Activated naive CD4-positive, alpha-beta T cell treated with anti-CD3 and anti-CD28 coated beads, Interleukin-2, amount 10 ng/mL, durations not matched to agents 7 days and 5 days (primary cell): ENCODE results near the gene CNTNAP1.
"Not testable (repeated sequence)": the region's sequence is repeated elsewhere in the genome, so short reads cannot be mapped to it uniquely, and the experiment has no call there.

Experiments
- CTCF ChIA-PET: fragments of 350-600 bp; sonication (Branson Sonifier 250); formaldehyde crosslinking; loops from one replicate; lab custom pipeline; 2021; ENCODE audit warnings: antibody characterized with exemption; lab: Charles Lee
- DNase-seq: peaks from one replicate; pipeline ENCODE4 v3.0.0-alpha.2; 2020
- H3K27ac Mint-ChIP-seq: one replicate; pipeline ENCODE4 v1.8.0; 2021; ENCODE audit warnings: mild to moderate bottlenecking, moderate library complexity, mixed read lengths
- H3K27me3 Mint-ChIP-seq: one replicate; pipeline ENCODE4 v1.8.0; 2021; ENCODE audit warnings: mild to moderate bottlenecking, mixed read lengths
- H3K36me3 Mint-ChIP-seq: one replicate; pipeline ENCODE4 v1.8.0; 2021; ENCODE audit warnings: mixed read lengths
- H3K4me1 Mint-ChIP-seq: one replicate; pipeline ENCODE4 v1.8.0; 2021; ENCODE audit warnings: mixed read lengths
- H3K4me3 Mint-ChIP-seq: one replicate; pipeline ENCODE4 v1.8.0; 2021; ENCODE audit warnings: mild to moderate bottlenecking, moderate library complexity, mixed read lengths
- H3K9me3 Mint-ChIP-seq: one replicate; pipeline ENCODE4 v1.8.0; 2021; ENCODE audit warnings: mixed read lengths

The CNTNAP1 gene

DNA sequence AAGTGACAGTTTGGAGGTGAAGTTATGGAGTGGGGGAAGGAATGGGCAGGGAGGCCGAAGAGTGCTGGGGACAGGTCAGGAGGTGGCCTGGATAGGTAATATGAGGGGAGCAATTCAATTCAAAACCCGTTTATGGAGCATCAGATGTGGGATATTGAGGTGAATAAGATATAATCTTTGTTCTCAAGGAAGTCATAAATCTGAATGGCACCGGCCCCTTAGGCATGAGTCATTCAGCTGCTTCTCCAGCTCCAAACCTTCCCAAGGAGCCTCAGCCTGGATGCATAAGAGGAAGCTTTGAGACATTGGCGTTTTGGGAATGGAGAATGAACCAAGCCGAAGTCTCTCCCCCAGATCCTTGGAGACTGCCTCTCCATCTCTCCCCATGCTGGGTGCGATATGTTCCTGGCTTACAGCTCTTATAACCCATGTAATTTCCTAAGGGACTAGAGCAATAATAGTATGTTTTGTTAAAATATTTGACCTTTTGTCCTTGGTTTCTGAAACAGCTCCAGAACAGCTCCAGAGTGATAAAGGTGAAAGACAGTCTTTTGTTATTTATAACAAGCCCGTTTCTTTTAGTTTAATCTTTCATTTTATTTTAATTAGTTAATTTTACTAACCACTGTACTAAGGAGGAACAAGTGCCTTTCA lies 21.5 kb upstream of the CNTNAP1 start:
- Mint-ChIP-seq H3K9me3 (no peaks in the 10 kb centered on the region), H3K4me3 (no peak overlapping the region), H3K36me3 (no peaks in the 10 kb centered on the region), H3K27me3 (peaks cover 13% of the 10 kb centered on the region), H3K4me1 (peaks cover 15% of the 10 kb centered on the region), H3K27ac (no peak overlapping the region)
- DNase-seq, result no peak
- CTCF ChIA-PET, result no interaction called here

DNA sequence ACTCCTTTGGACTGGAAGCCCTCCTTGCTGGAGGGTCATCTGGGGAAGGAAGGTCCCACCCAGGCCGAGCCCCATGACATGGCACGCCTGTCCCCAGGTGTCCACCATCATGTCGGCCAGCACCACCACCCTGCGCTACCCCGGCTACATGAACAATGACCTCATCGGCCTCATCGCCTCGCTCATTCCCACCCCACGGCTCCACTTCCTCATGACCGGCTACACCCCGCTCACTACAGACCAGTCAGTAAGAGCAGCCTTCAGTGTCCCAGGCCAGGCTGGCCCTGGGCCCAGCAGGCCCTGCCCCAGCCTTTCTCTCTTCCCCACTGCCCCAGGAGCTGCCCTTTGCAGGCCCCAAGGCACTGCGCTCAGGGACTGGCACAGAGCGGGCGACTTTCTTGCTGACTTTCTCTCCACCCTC lies 16.7 kb upstream of the CNTNAP1 start:
- H3K27ac Mint-ChIP-seq, result no peak overlapping the region
- DNase-seq, result no peak
- H3K27me3 Mint-ChIP-seq, result peaks cover 33% of the 10 kb centered on the region
- CTCF ChIA-PET, result interaction anchor here (0.6 to 1.6 kb wide), 2 partner anchors 10 to 87 kb away, joined by 3 to 4 read pairs; no protein-coding TSS in a partner anchor
- H3K4me1 Mint-ChIP-seq, result peaks cover 6% of the 10 kb centered on the region
- H3K9me3 Mint-ChIP-seq, result no peaks in the 10 kb centered on the region
- H3K36me3 Mint-ChIP-seq, result peaks cover 2% of the 10 kb centered on the region
- H3K4me3 Mint-ChIP-seq, result no peak overlapping the region

DNA sequence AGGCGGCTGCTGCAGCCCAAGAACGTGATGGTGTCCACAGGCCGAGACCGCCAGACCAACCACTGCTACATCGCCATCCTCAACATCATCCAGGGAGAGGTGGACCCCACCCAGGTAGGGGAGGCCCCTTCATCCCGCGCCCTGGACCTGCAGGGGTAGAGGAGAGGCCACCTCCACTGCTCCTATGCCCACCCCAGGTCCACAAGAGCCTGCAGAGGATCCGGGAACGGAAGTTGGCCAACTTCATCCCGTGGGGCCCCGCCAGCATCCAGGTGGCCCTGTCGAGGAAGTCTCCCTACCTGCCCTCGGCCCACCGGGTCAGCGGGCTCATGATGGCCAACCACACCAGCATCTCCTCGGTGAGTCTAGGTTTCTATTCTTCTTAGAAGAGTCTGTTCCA lies 16.2 kb upstream of the CNTNAP1 start:
- H3K4me1 Mint-ChIP-seq, result peaks cover 12% of the 10 kb centered on the region
- peaks cover 39% of the 10 kb centered on the region for H3K27me3 Mint-ChIP-seq
- H3K9me3 Mint-ChIP-seq, H3K27ac Mint-ChIP-seq, H3K36me3 Mint-ChIP-seq, H3K4me3 Mint-ChIP-seq, DNase-seq: not testable (repeated sequence)
- CTCF ChIA-PET, result interaction anchor here (1.3 to 6.6 kb wide), 3 partner anchors 14 to 97 kb away, joined by 4 to 33 read pairs (median 4); partner anchors contain the start of gene CCR10

DNA sequence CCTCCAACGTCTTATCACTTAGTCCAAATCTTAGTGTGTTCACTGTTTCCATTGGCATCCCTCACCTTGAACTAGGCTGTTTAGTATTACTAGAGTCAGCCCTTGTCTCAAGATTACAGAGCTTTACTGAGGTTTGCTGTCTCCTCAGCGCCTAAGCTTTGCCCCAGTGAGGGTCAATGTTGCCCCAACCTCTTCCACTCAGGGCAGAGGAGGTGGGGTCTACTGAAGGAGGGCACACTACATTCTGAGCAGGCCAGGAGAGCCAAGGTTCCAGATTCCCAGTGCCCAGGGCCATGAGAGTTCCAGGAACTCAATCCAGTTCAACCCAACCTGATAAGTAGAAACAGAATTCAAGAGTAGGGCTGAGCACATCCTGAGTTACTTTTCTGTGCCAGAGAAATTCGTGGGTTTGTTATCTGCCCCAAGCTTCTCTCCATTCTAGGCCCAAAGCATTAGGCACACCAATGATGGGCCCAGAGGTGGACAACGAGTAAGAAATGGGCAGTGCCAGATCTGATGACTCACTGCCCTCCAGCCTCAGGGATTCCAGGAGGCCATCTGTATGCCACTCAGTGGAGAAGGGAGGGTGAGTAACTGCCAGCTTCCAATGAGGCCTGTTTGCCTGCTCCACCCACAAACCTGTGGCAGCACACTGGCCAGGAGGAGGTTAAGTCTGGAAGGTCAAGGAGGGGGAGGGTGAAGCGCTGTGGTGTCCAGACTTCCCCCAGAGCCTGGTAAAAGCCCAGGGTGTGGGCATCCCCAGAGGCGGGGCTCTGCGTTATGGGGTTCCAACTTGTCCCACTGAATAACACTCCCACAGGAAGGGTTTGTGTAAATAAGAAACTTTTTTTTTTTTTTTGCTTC lies 15.0 kb upstream of the CNTNAP1 start:
- no peak for DNase-seq
- Mint-ChIP-seq H3K27me3 (peaks cover 51% of the 10 kb centered on the region), H3K27ac (no peak overlapping the region), H3K9me3 (no peaks in the 10 kb centered on the region), H3K4me3 (no peak overlapping the region), H3K36me3 (peaks cover 4% of the 10 kb centered on the region), H3K4me1 (peaks cover 18% of the 10 kb centered on the region)
- CTCF ChIA-PET, result interaction anchor here (1.3 to 6.6 kb wide), 3 partner anchors 12 to 96 kb away, joined by 4 to 33 read pairs (median 4); partner anchors contain the start of gene CCR10

DNA sequence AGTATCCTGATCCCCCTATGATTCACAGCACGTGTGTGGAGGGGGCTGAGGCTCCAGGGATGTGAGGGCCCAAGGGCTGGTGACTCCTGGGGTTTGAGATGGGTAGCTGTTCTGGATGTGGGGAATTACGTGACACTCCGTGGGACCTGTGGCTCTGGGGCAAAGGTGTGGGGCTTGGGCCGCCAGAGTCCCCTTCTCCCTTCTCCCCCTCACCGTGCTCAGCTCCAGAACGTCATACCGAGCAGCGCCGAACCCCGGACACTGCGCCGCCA lies 12.7 kb upstream of the CNTNAP1 start:
- H3K27me3 Mint-ChIP-seq, result peaks cover 74% of the 10 kb centered on the region
- H3K4me1 Mint-ChIP-seq, result peaks cover 24% of the 10 kb centered on the region
- no peaks in the 10 kb centered on the region for H3K9me3 Mint-ChIP-seq
- CTCF ChIA-PET, result interaction anchor here (6.6 kb wide), 1 partner anchor 10 kb away, joined by 33 read pairs; the partner anchor contains the start of gene CCR10
- no peak for DNase-seq
- peaks cover 4% of the 10 kb centered on the region for H3K36me3 Mint-ChIP-seq
- no peak overlapping the region for H3K27ac Mint-ChIP-seq
- no peak overlapping the region for H3K4me3 Mint-ChIP-seq

DNA sequence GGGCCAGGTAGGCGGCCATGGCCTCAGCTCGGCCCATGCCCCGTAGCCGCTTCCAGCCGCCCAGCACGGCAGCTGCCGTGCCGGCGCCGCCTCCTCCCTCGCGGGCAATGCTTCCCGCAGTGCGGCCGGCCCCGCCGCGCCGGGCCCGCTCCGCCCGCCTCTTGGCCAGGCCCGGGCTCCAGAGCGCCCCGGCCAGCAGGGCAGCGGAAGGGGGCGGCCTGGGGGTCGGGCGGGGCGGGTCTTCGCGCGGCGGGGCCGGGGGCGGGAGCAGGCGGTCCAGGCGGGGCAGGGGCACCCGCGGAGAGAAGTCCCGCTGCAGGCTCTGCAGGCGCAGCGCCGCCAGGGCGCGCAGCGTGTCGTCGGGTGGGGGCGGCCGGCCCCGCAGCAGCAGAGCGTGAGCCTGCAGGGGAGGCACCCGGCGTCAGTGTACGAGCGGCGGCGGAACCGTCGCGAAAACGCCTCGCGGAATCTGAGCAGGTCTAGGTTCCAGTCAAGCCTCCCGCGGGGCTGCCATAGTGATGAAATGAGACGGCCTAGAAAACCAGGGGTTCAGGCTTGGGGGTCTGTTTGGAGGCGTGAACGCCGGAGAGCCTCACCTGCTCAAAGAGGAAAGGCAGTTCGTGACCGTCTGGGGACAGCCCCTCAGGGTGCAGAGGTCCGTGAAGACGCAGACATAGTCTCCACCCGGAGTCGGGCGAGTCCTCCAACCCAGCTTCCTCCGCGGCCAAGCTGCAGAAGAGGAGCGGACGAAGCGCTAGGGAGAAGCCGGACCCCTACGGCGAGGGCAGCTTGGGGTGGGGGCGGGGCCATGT lies 12.1 kb upstream of the CNTNAP1 start:
- H3K9me3 Mint-ChIP-seq, result no peaks in the 10 kb centered on the region
- H3K36me3 Mint-ChIP-seq, result peaks cover 4% of the 10 kb centered on the region
- CTCF ChIA-PET, result interaction anchor here (0.7 to 6.6 kb wide), 2 partner anchors 10 to 92 kb away, joined by 3 to 33 read pairs; partner anchors contain the start of genes CCR10 and PSMC3IP
- H3K4me1 Mint-ChIP-seq, result peaks cover 28% of the 10 kb centered on the region
- no peak overlapping the region for H3K27ac Mint-ChIP-seq
- H3K4me3 Mint-ChIP-seq, result peak overlapping the region; percentile 67
- DNase-seq, result peak; percentile 64
- H3K27me3 Mint-ChIP-seq, result peaks cover 79% of the 10 kb centered on the region

DNA sequence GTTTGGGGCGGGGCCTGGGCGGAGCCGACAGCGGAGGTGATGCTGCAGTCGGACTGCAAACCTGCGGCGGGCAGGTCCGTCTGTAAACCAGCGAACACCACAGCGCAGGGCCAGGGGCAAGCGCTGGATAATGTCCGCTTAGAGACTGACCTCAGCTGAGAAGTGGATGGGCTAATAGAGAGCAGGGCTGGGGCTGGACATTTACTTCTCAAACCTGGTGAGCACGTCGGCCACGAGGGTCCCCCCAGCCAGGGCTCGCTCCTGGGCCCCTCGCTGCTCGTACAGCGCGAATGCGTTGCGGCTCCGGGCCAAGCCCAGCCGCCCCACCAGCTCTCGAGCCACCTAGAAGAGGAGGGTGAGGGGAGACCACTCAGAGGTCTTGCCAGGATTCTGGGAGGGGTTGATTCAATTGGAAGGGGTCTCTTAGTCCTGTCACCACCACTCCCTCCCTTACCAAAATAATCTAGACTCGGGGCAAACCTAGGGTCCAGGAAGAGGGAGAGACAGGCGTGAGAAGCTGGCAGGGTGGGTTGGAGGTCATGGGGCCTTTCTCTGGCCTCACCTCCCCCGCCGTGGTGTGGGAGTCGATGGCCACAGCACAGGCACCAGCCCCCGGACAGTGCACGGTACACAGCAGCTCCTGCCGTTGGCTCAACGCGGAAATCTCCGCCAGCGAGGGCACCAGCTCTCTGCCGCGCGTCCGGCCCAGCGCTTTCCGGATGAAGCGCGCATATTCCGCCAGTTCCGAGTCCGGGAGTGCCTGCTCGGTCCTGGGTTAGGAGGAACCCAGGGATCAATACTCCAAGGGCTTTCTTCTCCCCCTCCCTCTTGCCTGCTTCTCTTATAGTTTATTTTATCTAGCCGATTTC lies 11.3 kb upstream of the CNTNAP1 start:
- no peaks in the 10 kb centered on the region for H3K9me3 Mint-ChIP-seq
- H3K4me1 Mint-ChIP-seq, result peaks cover 28% of the 10 kb centered on the region
- peaks cover 4% of the 10 kb centered on the region for H3K36me3 Mint-ChIP-seq
- no peak overlapping the region for H3K27ac Mint-ChIP-seq
- H3K27me3 Mint-ChIP-seq, result peaks cover 88% of the 10 kb centered on the region
- H3K4me3 Mint-ChIP-seq, result peak overlapping the region; percentile 67
- CTCF ChIA-PET, result interaction anchor here (0.7 to 6.6 kb wide), 4 partner anchors 9 to 93 kb away, joined by 3 to 33 read pairs (median 3); partner anchors contain the start of genes CCR10 and PSMC3IP
- no peak for DNase-seq

DNA sequence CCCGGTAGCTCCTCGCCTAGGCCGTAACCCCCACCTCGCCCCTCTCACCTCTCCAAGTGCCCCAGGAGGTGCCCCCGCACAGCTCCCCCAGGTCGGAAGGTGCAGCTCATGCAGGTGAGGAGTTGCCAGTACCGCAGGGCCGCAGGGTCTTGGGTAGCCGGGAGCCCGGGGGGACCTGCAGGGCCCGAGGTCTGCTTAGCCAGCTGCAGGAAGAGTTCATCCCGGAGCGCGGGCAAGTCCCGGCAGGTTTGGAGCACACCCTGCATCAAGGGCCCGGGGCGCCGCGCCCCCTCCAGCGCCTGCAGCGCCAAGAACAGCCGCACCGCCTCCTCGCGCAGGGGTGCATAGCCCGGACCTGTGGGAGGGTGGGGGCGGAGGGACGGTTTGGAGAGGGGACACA lies 10.3 kb upstream of the CNTNAP1 start:
- Mint-ChIP-seq H3K9me3 (no peaks in the 10 kb centered on the region), H3K27ac (no peak overlapping the region), H3K4me3 (no peak overlapping the region), H3K4me1 (peaks cover 35% of the 10 kb centered on the region), H3K27me3 (peaks cover 97% of the 10 kb centered on the region), H3K36me3 (peaks cover 4% of the 10 kb centered on the region)
- CTCF ChIA-PET, result interaction anchor here (1.1 to 6.6 kb wide), 3 partner anchors 8 to 94 kb away, joined by 3 to 33 read pairs (median 3); partner anchors contain the start of gene CCR10
- DNase-seq, result no peak

DNA sequence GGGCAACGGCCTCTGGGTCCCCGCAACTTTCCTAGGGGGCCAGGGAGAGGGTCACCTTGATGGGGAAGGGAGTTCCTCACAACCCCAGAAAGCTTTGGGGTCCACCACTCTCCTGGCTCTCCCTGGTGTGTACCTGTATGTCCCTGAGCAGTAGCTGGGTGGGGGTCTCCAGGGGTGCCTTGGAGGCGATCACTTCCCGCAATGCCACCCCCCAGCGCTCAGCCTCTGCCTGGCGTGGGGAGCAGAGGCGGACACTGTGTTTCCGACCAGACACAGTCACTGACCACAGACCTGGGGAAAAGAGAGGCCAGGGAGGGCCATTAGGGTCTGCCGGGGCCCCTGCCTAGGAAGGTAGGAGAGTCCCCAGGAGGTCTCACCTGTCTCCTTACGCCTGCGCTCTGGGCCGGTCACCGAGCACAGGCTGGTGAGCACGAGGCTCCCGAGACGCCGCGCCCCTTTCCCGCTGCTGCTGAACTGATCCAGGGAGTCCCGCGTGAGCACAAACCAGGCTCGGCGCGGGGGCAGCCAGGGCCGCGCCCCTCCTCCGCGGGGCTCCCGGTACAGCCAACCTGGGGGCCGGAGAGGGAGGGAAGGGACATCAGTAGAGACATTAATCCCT lies 9.0 kb upstream of the CNTNAP1 start:
- Mint-ChIP-seq H3K4me3 (no peak overlapping the region), H3K27ac (no peak overlapping the region), H3K9me3 (no peaks in the 10 kb centered on the region), H3K27me3 (peaks cover 87% of the 10 kb centered on the region), H3K36me3 (peaks cover 4% of the 10 kb centered on the region), H3K4me1 (peaks cover 45% of the 10 kb centered on the region)
- DNase-seq, result no peak
- CTCF ChIA-PET, result interaction anchor here (0.6 kb wide), 1 partner anchor 65 kb away, joined by 3 read pairs; no protein-coding TSS in a partner anchor

DNA sequence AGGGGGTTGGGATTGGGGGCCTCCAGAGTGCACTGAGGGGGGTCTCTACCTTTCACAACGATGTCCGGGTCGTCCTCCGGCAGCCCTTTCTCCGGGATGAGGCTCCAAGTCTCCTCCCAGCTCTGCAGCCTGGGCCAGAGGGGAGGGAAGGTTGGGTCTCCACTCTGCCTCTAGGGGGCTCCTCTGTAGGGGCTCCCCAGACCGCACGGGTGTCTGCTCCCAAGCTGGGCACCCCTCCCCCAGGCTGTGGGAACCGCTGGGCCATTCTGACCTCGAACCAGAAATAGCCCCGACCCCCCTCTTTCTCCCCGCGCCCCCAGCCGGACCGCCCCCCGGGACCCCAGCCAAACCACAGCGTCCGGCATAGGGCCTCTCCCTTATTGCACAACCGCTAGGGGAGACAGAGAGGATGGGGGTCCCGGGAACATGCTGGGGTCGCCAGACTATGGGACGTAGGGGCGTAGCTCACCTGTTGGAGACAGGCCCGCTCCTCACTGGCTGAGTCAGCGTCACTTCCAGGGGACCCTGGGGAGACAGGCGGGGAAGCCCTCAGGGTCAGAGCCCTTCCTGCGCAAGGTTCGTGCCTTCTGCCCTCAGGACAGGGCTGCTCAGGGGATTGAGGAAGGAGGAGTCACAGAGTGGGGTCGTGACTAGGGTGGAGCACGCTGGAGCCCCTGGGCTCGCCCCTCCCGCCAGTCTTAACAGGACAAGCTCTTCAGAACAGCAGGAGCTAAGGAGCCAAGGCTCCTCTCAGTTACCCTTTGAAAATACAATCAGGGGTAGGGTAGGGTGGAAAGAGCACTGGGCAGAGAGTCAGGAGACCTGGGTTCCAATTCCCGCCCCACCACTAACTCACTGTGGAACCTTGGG lies 8.2 kb upstream of the CNTNAP1 start:
- DNase-seq, result peak; percentile 41
- Mint-ChIP-seq H3K4me3 (no peak overlapping the region), H3K36me3 (peaks cover 4% of the 10 kb centered on the region), H3K9me3 (no peaks in the 10 kb centered on the region), H3K27ac (no peak overlapping the region), H3K27me3 (peaks cover 80% of the 10 kb centered on the region), H3K4me1 (peaks cover 52% of the 10 kb centered on the region)
- CTCF ChIA-PET, result interaction anchor here (0.6 kb wide), 1 partner anchor 66 kb away, joined by 3 read pairs; no protein-coding TSS in a partner anchor

DNA sequence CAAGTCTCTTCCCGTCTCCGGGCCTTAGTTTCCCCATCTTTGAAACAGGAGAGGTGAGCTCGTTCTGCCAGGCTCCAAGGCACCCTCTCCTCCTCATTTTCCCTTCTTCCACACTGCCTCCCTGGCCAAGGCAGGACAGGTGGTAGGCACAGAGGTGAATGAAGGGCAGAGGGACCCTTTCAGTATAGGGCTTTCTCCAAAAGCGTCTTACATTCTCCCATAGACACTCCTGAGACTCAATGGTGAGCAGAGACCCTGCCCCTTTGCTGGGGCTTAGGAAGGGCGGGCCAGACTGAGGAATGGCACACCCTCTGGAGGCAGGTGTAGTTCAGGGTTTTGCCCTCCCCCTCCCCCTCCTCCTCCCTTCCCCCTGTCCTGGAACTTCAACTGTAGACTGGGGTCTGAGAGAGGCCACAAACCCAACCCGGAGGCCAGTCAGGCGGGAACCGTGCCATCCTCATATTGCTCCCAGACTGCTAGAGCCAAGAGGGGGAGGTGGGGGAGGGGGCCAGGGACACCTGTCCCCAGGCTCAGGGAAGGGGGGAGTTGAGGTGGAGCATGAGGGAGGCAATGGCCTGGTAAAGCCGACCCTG lies 7.5 kb upstream of the CNTNAP1 start:
- peaks cover 56% of the 10 kb centered on the region for H3K4me1 Mint-ChIP-seq

More for the DNA sequence above, 7.5 kb upstream of the CNTNAP1 start:
- DNase-seq, result no peak
- H3K27ac Mint-ChIP-seq, result no peak overlapping the region
- H3K4me3 Mint-ChIP-seq, result peak overlapping the region; percentile 29
- CTCF ChIA-PET, result no interaction called here
- H3K9me3 Mint-ChIP-seq, result no peaks in the 10 kb centered on the region
- peaks cover 77% of the 10 kb centered on the region for H3K27me3 Mint-ChIP-seq
- peaks cover 4% of the 10 kb centered on the region for H3K36me3 Mint-ChIP-seq
